Caco-2 (cell line): ENCODE data around the gene C3orf18. TPM values are rescaled to one million over a fixed set of nuclear protein-coding genes. Genes with fewer than 3 reads are reported as not detected.

Experiments used
- BruUV-seq: library from RNA; stranded (reverse); fragments of 400-500 nt; replicated peaks from 2 replicates; lab custom pipeline; 2021; lab: Mats Ljungman, UMichigan
- CTCF ChIA-PET: fragments of 300-600 bp; sonication (Branson Sonifier 250); formaldehyde crosslinking; loops from one replicate; lab custom pipeline; 2022; ENCODE audit warnings: antibody characterized with exemption; lab: Charles Lee
- POLR2A ChIA-PET: fragments of 300-600 bp; sonication (Branson Sonifier 250); formaldehyde crosslinking; loops from one replicate; lab custom pipeline; 2022; ENCODE audit warnings: antibody characterized with exemption; lab: Charles Lee
- DNase-seq, 2 experiments: peaks; one replicate each; pipeline versions ENCODE4 v3.0.0 to v3.0.0-alpha.2; 2020 to 2022
- H3K27me3 ChIP-seq: replicated peaks from 2 replicates; pipeline ENCODE4 v1.6.0; 2011; ENCODE audit warnings: low read length; ENCODE audit not compliant: control insufficient read depth, insufficient read depth
- H3K36me3 ChIP-seq: 2 replicates; pipeline ENCODE4 v1.5.1; 2011; ENCODE audit warnings: low read length; ENCODE audit not compliant: control insufficient read depth, insufficient read depth
- H3K4me1 ChIP-seq: fragments of 250-450 bp; sonication (Bioruptor Pico); 2 replicates; pipeline ENCODE4 v1.5.1; 2020; ENCODE audit warnings: mild to moderate bottlenecking
- H3K4me3 ChIP-seq: 2 replicates; pipeline ENCODE4 v1.5.1; 2011; ENCODE audit warnings: low read depth, mild to moderate bottlenecking, control low read depth, low read length
- H3K9me3 ChIP-seq: fragments of 250-450 bp; sonication (Bioruptor Pico); 2 replicates; pipeline ENCODE4 v1.5.1; 2020; ENCODE audit warnings: mild to moderate bottlenecking, moderate library complexity
- H3K27ac Mint-ChIP-seq: one replicate; pipeline ENCODE4 v1.8.0; 2022; ENCODE audit warnings: mixed read lengths; ENCODE audit not compliant: unreplicated experiment
- H3K27me3 Mint-ChIP-seq: one replicate; pipeline ENCODE4 v1.8.0; 2022; ENCODE audit warnings: mixed read lengths; ENCODE audit not compliant: insufficient read depth, unreplicated experiment
- H3K36me3 Mint-ChIP-seq: one replicate; pipeline ENCODE4 v1.8.0; 2022; ENCODE audit warnings: mild to moderate bottlenecking, mixed read lengths; ENCODE audit not compliant: insufficient read depth, unreplicated experiment
- H3K4me1 Mint-ChIP-seq: one replicate; pipeline ENCODE4 v1.8.0; 2022; ENCODE audit warnings: low read depth, mixed read lengths; ENCODE audit not compliant: unreplicated experiment
- H3K4me3 Mint-ChIP-seq: one replicate; pipeline ENCODE4 v1.8.0; 2022; ENCODE audit warnings: mild to moderate bottlenecking, moderate library complexity, mixed read lengths; ENCODE audit not compliant: unreplicated experiment
- H3K9me3 Mint-ChIP-seq: one replicate; pipeline ENCODE4 v1.8.0; 2022; ENCODE audit warnings: mixed read lengths; ENCODE audit not compliant: unreplicated experiment
- intact Hi-C: fragments of 100-400 bp; cut with micrococcal nuclease; formaldehyde crosslinking; loops from one replicate; pipeline ENCODE4 v1.10.0; 2022; ENCODE audit not compliant: unreplicated experiment
- total RNA-seq: library from RNA; stranded (reverse); gene quantifications from 2 replicates; pipeline ENCODE4 v1.2.3, GENCODE V29; 2022
- TF ChIP-seq, protein P1 (sequence below), 2 experiments: fragments of 200-600 bp in 1 of 2; IDR thresholded peaks; 1 replicate in 1 of 2; 2 replicates in 1 of 2; pipeline versions ENCODE4 v1.5.1 to v1.8.0; 2011 to 2022; ENCODE audit warnings: antibody characterized with exemption in 1 of 2, control low read depth in 1 of 2, inconsistent platforms in 1 of 2, low read depth in 1 of 2, low read length in 1 of 2, mild to moderate bottlenecking in 1 of 2, moderate library complexity in 1 of 2; ENCODE audit not compliant: insufficient read depth in 1 of 2, severe bottlenecking in 1 of 2, unreplicated experiment in 1 of 2

C3orf18 gene
- total RNA-seq, 1 experiment from 2014 or later: 2.1 TPM

DNA sequence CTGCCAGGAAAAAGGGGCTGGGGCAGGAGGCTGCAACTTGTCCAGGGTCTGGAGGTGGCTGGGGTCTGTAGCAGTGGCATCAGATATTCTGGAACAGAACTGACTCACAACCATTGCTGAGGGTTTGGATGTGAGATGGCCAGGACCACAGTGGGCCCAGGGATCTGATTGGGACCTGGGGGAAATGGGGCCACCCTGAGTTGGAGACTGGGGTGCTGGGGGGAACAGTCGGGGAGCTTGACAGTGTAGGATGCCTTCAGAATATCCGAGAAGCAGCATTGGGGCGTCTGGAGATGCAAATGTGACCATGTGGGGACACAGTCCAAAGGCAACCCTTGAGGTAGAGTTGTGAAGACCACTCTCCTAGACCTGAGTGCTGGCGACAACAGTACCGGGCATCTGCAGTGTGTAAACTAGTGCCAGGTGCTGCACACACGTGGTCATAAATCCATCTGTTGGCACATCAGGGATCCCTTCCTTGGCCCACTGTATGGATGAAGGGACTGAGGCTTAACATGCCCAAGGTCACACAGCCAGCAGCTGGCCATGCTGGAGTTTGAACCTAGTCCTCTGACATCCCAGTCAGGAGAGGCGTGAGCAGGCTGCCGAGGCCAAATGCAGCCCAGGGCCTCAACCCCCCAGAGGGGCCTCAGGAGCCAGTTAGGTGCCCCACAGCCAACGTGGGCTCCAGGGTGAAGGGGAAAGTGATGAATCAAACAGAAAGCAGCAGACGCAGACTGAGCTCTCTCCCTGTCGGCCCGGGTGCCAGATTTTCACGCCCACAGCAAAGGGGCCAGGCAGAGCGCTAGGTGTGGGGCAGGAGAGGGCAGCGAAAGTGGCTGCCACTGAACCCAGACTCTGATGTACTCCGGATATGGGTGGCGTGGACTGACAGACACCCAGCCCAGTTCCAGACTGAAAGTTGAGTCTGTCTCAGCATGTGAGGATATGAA, 20.5 kb upstream of the C3orf18 start:
- Histone ChIP-seq H3K27me3 (no peaks in the 10 kb centered on the region), H3K9me3 (no peaks in the 10 kb centered on the region), H3K4me3 (no peak overlapping the region), H3K4me1 (peaks cover 25% of the 10 kb centered on the region), H3K36me3 (no peaks in the 10 kb centered on the region; the same call in 1 of the 2 replicates)
- no peak overlapping the region for H3K4me3 Mint-ChIP-seq
- TF ChIP-seq, protein P1, sequence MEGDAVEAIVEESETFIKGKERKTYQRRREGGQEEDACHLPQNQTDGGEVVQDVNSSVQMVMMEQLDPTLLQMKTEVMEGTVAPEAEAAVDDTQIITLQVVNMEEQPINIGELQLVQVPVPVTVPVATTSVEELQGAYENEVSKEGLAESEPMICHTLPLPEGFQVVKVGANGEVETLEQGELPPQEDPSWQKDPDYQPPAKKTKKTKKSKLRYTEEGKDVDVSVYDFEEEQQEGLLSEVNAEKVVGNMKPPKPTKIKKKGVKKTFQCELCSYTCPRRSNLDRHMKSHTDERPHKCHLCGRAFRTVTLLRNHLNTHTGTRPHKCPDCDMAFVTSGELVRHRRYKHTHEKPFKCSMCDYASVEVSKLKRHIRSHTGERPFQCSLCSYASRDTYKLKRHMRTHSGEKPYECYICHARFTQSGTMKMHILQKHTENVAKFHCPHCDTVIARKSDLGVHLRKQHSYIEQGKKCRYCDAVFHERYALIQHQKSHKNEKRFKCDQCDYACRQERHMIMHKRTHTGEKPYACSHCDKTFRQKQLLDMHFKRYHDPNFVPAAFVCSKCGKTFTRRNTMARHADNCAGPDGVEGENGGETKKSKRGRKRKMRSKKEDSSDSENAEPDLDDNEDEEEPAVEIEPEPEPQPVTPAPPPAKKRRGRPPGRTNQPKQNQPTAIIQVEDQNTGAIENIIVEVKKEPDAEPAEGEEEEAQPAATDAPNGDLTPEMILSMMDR (IDR thresholded peaks at IDR 0.05; ENCODE audit: insufficient read depth in 1 of 2, low read depth in 1 of 2, low read length in 1 of 2, severe bottlenecking in 1 of 2, unreplicated experiment in 1 of 2): no peak
- intact Hi-C loops: no loop called here
- ChIA-PET POLR2A (no interaction called here), CTCF (interaction anchor here (1.4 to 3.2 kb wide), 2 partner anchors 23 to 24 kb away, joined by 4 to 13 read pairs; partner anchors contain the start of gene CISH)
- H3K36me3 Mint-ChIP-seq: peaks cover 5% of the 10 kb centered on the region
- H3K4me1 Mint-ChIP-seq: peaks cover 17% of the 10 kb centered on the region
- H3K9me3 Mint-ChIP-seq: no peaks in the 10 kb centered on the region
- no TSS peak for BruUV-seq
- H3K27me3 Mint-ChIP-seq: no peaks in the 10 kb centered on the region
- H3K27ac Mint-ChIP-seq: no peak overlapping the region
- no peak for DNase-seq

DNA sequence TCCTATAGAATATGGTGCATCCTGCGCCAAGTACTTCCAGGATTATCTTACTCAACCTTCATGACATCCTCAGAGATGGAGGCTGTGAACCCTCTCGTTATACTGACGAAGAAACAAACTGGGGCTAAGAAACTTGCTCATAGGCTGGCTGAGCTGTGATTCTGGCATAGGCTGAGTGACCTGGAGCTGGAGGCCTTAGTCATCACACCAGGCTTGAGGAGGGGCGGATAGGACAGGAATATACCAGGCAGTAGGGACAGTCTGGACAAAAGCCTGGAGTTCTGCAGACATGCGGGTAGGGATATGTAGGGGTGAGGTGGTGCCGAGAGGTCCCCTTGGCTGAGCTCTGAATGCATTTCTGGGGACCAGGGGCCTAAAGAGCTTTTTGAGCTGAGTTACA, 19.8 kb upstream of the C3orf18 start:
- no peak overlapping the region for H3K27ac Mint-ChIP-seq
- H3K9me3 Mint-ChIP-seq: no peaks in the 10 kb centered on the region
- Histone ChIP-seq H3K9me3 (no peaks in the 10 kb centered on the region), H3K4me3 (no peak overlapping the region), H3K36me3 (no peaks in the 10 kb centered on the region; the same call in 1 of the 2 replicates), H3K4me1 (peaks cover 25% of the 10 kb centered on the region), H3K27me3 (no peaks in the 10 kb centered on the region)
- POLR2A ChIA-PET: no interaction called here
- BruUV-seq: no TSS peak
- peaks cover 5% of the 10 kb centered on the region for H3K36me3 Mint-ChIP-seq
- DNase-seq: no peak
- CTCF ChIA-PET: interaction anchor here (1.0 to 1.4 kb wide), 2 partner anchors 25 to 29 kb away, joined by 3 to 4 read pairs; partner anchors contain the start of gene CISH
- no peak overlapping the region for H3K4me3 Mint-ChIP-seq
- intact Hi-C loops: no loop called here
- peaks cover 17% of the 10 kb centered on the region for H3K4me1 Mint-ChIP-seq
- TF ChIP-seq, protein P1 (IDR thresholded peaks at IDR 0.05; ENCODE audit: insufficient read depth in 1 of 2, low read depth in 1 of 2, low read length in 1 of 2, severe bottlenecking in 1 of 2, unreplicated experiment in 1 of 2): no peak
- H3K27me3 Mint-ChIP-seq: no peaks in the 10 kb centered on the region

DNA sequence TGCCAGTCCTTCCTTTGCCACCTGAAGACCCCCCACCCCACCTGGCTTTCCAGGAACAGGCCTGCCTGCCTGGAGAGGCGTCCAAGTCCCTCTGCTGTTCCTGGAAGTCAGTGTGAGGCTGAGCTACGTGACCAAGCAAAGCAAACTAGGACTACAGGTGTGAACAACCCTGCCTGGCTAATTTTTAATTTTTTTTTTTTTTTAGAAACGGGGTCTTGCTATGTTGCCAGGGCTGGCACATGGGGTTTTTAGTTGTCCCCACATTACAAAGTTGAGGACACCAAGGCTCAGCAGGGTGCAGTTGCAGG, 19.2 kb upstream of the C3orf18 start:
- no peak overlapping the region for H3K4me3 ChIP-seq
- no peaks in the 10 kb centered on the region for H3K9me3 ChIP-seq
- ChIA-PET POLR2A (no interaction called here), CTCF (interaction anchor here (1.0 to 1.4 kb wide), 2 partner anchors 25 to 29 kb away, joined by 3 to 4 read pairs; partner anchors contain the start of gene CISH)
- TF ChIP-seq, protein P1 (IDR thresholded peaks at IDR 0.05; ENCODE audit: insufficient read depth in 1 of 2, low read depth in 1 of 2, low read length in 1 of 2, severe bottlenecking in 1 of 2, unreplicated experiment in 1 of 2): no peak
- Mint-ChIP-seq H3K4me1 (peaks cover 17% of the 10 kb centered on the region), H3K4me3 (no peak overlapping the region), H3K27me3 (no peaks in the 10 kb centered on the region), H3K9me3 (no peaks in the 10 kb centered on the region), H3K36me3 (peaks cover 5% of the 10 kb centered on the region), H3K27ac (no peak overlapping the region)
- H3K27me3 ChIP-seq: no peaks in the 10 kb centered on the region
- DNase-seq: no peak
- intact Hi-C loops: no loop called here
- H3K4me1 ChIP-seq: peaks cover 25% of the 10 kb centered on the region
- H3K36me3 ChIP-seq: no peaks in the 10 kb centered on the region; the same call in 1 of the 2 replicates
- no TSS peak for BruUV-seq
